Measurements from ENCODE around the gene NTMT2. TPM values are rescaled to one million over a fixed set of nuclear protein-coding genes. Genes with fewer than 3 reads are reported as not detected.
A peak's percentile ranks its signal among the peaks of the same experiment; 100 is the strongest.

The NTMT2 gene
- total and polyA plus RNA-seq, 5 donors from 2014 or later = not detected

- H3K9me3 ChIP-seq (ENCODE audit: control insufficient read depth in 2 of 2, low read length in 2 of 2) = no peaks in the 10 kb centered on the region
- no peaks in the 10 kb centered on the region for H3K4me1 Mint-ChIP-seq
- H3K4me1 ChIP-seq (ENCODE audit: control insufficient read depth, insufficient read depth, low read length, poor library complexity, severe bottlenecking) = no peaks in the 10 kb centered on the region
- no peak overlapping the region for H3K27ac ChIP-seq (ENCODE audit: insufficient read depth, low read length, poor library complexity, severe bottlenecking)
- peak overlapping the region in 1 of 3 donors; percentile 46 for H3K27ac Mint-ChIP-seq
- H3K27me3 ChIP-seq (ENCODE audit: control insufficient read depth, insufficient read depth, low read length) = peaks cover 2% of the 10 kb centered on the region
- no peaks in the 10 kb centered on the region for H3K36me3 Mint-ChIP-seq
- H3K36me3 ChIP-seq (ENCODE audit: control insufficient read depth, insufficient read depth, low read length) = no peaks in the 10 kb centered on the region
- DNase-seq = no peak
- no peak overlapping the region for H3K4me3 ChIP-seq (ENCODE audit: low read depth, low read length)
- no peak overlapping the region for H3K4me3 Mint-ChIP-seq
- ATAC-seq (ENCODE audit: low read depth in 2 of 2) = no peak
- peaks cover 31% of the 10 kb centered on the region for H3K27me3 Mint-ChIP-seq
- H3K9me3 Mint-ChIP-seq = peaks cover 0 to 2% (median 0%) of the 10 kb centered on the region in 7 donors
Observed at GRCh38 chr1:170214117-170215032, 68.6 kb downstream of the NTMT2 start.

GRCh38 chr1:170215072-170215885, 69.5 kb downstream of the NTMT2 start:
- no peaks in the 10 kb centered on the region for H3K4me1 Mint-ChIP-seq
- no peak overlapping the region for H3K4me3 Mint-ChIP-seq
- Histone ChIP-seq H3K36me3 (ENCODE audit: control insufficient read depth, insufficient read depth, low read length) (no peaks in the 10 kb centered on the region), H3K27ac (ENCODE audit: insufficient read depth, low read length, poor library complexity, severe bottlenecking) (no peak overlapping the region), H3K27me3 (ENCODE audit: control insufficient read depth, insufficient read depth, low read length) (peaks cover 2% of the 10 kb centered on the region), H3K4me3 (ENCODE audit: low read depth, low read length) (no peak overlapping the region), H3K9me3 (ENCODE audit: control insufficient read depth in 2 of 2, low read length in 2 of 2) (no peaks in the 10 kb centered on the region), H3K4me1 (ENCODE audit: control insufficient read depth, insufficient read depth, low read length, poor library complexity, severe bottlenecking) (no peaks in the 10 kb centered on the region)
- H3K36me3 Mint-ChIP-seq = no peaks in the 10 kb centered on the region
- ATAC-seq (ENCODE audit: low read depth in 2 of 2) (no peak), DNase-seq (no peak)
- peaks cover 0 to 2% (median 0%) of the 10 kb centered on the region in 7 donors for H3K9me3 Mint-ChIP-seq
- H3K27me3 Mint-ChIP-seq = peaks cover 31% of the 10 kb centered on the region
- no peak overlapping the region for H3K27ac Mint-ChIP-seq

- no peaks in the 10 kb centered on the region for H3K4me1 ChIP-seq (ENCODE audit: control insufficient read depth, insufficient read depth, low read length, poor library complexity, severe bottlenecking)
- no peak overlapping the region for H3K27ac Mint-ChIP-seq
- ATAC-seq (ENCODE audit: low read depth in 2 of 2) = no peak
- peaks cover 2% of the 10 kb centered on the region for H3K27me3 ChIP-seq (ENCODE audit: control insufficient read depth, insufficient read depth, low read length)
- H3K36me3 Mint-ChIP-seq = no peaks in the 10 kb centered on the region
- H3K4me3 ChIP-seq (ENCODE audit: low read depth, low read length) = no peak overlapping the region
- H3K9me3 ChIP-seq (ENCODE audit: control insufficient read depth in 2 of 2, low read length in 2 of 2) = no peaks in the 10 kb centered on the region
- peaks cover 0 to 3% (median 0%) of the 10 kb centered on the region in 7 donors for H3K9me3 Mint-ChIP-seq
- no peak overlapping the region for H3K27ac ChIP-seq (ENCODE audit: insufficient read depth, low read length, poor library complexity, severe bottlenecking)
- no peaks in the 10 kb centered on the region for H3K36me3 ChIP-seq (ENCODE audit: control insufficient read depth, insufficient read depth, low read length)
- H3K4me3 Mint-ChIP-seq = no peak overlapping the region
- peaks cover 24% of the 10 kb centered on the region for H3K27me3 Mint-ChIP-seq
- no peak for DNase-seq
- H3K4me1 Mint-ChIP-seq = no peaks in the 10 kb centered on the region
Observed at GRCh38 chr1:170217517-170218256, 71.9 kb downstream of the NTMT2 start.

GRCh38 chr1:170218257-170218650, 72.5 kb downstream of the NTMT2 start:
- Mint-ChIP-seq H3K4me3 (no peak overlapping the region), H3K4me1 (no peaks in the 10 kb centered on the region)

More at GRCh38 chr1:170218257-170218650, 72.5 kb downstream of the NTMT2 start:
- H3K27me3 Mint-ChIP-seq = peaks cover 21% of the 10 kb centered on the region
- H3K4me1 ChIP-seq (ENCODE audit: control insufficient read depth, insufficient read depth, low read length, poor library complexity, severe bottlenecking) = no peaks in the 10 kb centered on the region
- no peak overlapping the region for H3K4me3 ChIP-seq (ENCODE audit: low read depth, low read length)
- no peaks in the 10 kb centered on the region for H3K36me3 Mint-ChIP-seq
- ATAC-seq (ENCODE audit: low read depth in 2 of 2) (no peak), DNase-seq (no peak)
- H3K9me3 Mint-ChIP-seq = peaks cover 0 to 3% (median 0%) of the 10 kb centered on the region in 7 donors
- no peaks in the 10 kb centered on the region for H3K9me3 ChIP-seq (ENCODE audit: control insufficient read depth in 2 of 2, low read length in 2 of 2)
- no peak overlapping the region for H3K27ac Mint-ChIP-seq
- H3K27me3 ChIP-seq (ENCODE audit: control insufficient read depth, insufficient read depth, low read length) = peaks cover 5% of the 10 kb centered on the region
- no peaks in the 10 kb centered on the region for H3K36me3 ChIP-seq (ENCODE audit: control insufficient read depth, insufficient read depth, low read length)
- H3K27ac ChIP-seq (ENCODE audit: insufficient read depth, low read length, poor library complexity, severe bottlenecking) = no peak overlapping the region

Other genes with a start within 250 kb of the NTMT2 start
- gene KIFAP3, start 71.3 kb upstream of the NTMT2 start, total RNA-seq = 17.8 TPM
- 10 to 100 TPM; 12.8 to 21.9 (median 19.8) TPM for gene KIFAP3, start 71.3 kb upstream of the NTMT2 start, polyA plus RNA-seq

Data from CD4-positive, CD25-positive, alpha-beta regulatory T cell (primary cell).